ENCODE measurements around the gene STPG4.
A peak's percentile ranks its signal among the peaks of the same experiment; 100 is the strongest.

The STPG4 gene

DNA sequence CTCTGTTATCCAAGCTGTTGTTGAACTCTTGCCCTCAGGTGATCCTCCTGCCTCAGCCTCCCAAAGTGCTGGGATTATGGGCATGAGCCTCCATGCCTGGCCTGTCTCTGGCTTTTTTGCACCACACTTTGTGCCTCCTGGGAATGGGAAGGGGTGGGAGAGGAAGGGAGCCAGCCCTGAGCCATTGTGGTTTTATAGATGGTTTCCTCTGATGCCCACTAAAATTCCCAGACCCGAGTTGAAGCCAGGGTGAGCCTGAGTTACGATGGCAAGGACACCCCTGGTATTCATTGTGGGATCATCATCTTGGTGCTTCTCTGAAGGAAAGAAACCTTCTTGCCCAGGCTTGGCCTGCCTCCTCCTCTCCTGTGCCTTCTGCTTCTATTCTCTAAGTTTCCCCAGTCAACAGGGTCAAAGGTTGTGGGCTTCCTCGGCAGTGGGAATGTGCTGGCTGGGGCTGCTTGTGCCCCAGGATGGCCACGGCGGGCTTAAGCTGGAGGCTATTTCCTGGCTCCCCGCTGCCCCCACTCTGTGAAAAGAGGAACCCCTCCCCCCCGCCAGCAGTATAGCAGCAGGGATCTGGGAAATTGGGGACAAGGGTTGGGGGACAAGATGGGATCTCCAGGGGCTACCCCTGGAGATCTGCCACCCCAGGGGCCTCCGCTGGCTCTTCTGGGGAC, 106.2 kb downstream of the STPG4 start:
- no peaks in the 10 kb centered on the region for H3K27me3 Mint-ChIP-seq
- peak overlapping the region; percentile 62 for H3K27ac Mint-ChIP-seq
- H3K36me3 Mint-ChIP-seq (ENCODE audit: low read depth): peaks cover 100% of the 10 kb centered on the region
- no peaks in the 10 kb centered on the region for H3K9me3 Mint-ChIP-seq
- no peak overlapping the region for H3K4me3 Mint-ChIP-seq
- intact Hi-C loops (cut with micrococcal nuclease): no loop called here
- peaks cover 78% of the 10 kb centered on the region for H3K4me1 Mint-ChIP-seq (ENCODE audit: low read depth)

- no peak overlapping the region for H3K4me3 Mint-ChIP-seq
These were observed 108.8 kb downstream of the STPG4 start for GRCh38 chr2:47046271-47046670.

GRCh38 chr2:47043891-47044239, 111.2 kb downstream of the STPG4 start:
- H3K9me3 Mint-ChIP-seq: no peaks in the 10 kb centered on the region
- peak overlapping the region; percentile 74 for H3K27ac Mint-ChIP-seq
- no peak overlapping the region for H3K4me3 Mint-ChIP-seq
- no peaks in the 10 kb centered on the region for H3K27me3 Mint-ChIP-seq
- peaks cover 100% of the 10 kb centered on the region for H3K36me3 Mint-ChIP-seq (ENCODE audit: low read depth)
- intact Hi-C loops (cut with micrococcal nuclease): no loop called here
- H3K4me1 Mint-ChIP-seq (ENCODE audit: low read depth): peaks cover 76% of the 10 kb centered on the region

More at GRCh38 chr2:47046271-47046670, 108.8 kb downstream of the STPG4 start:
- peak overlapping the region; percentile 40 for H3K27ac Mint-ChIP-seq
- H3K9me3 Mint-ChIP-seq: no peaks in the 10 kb centered on the region
- H3K27me3 Mint-ChIP-seq: no peaks in the 10 kb centered on the region
- intact Hi-C loops (cut with micrococcal nuclease): no loop called here
- H3K4me1 Mint-ChIP-seq (ENCODE audit: low read depth): peaks cover 65% of the 10 kb centered on the region
- peaks cover 100% of the 10 kb centered on the region for H3K36me3 Mint-ChIP-seq (ENCODE audit: low read depth)

GRCh38 chr2:47043142-47043890, 111.8 kb downstream of the STPG4 start:
- H3K36me3 Mint-ChIP-seq (ENCODE audit: low read depth): peaks cover 100% of the 10 kb centered on the region
- no peaks in the 10 kb centered on the region for H3K9me3 Mint-ChIP-seq
- peaks cover 76% of the 10 kb centered on the region for H3K4me1 Mint-ChIP-seq (ENCODE audit: low read depth)
- H3K4me3 Mint-ChIP-seq: no peak overlapping the region
- H3K27me3 Mint-ChIP-seq: no peaks in the 10 kb centered on the region
- H3K27ac Mint-ChIP-seq: peak overlapping the region; percentile 74
- intact Hi-C loops (cut with micrococcal nuclease): no loop called here

- peak overlapping the region; percentile 74 for H3K27ac Mint-ChIP-seq
These were observed 113.0 kb downstream of the STPG4 start for GRCh38 chr2:47041891-47042684.

GRCh38 chr2:47041063-47041462, 114.0 kb downstream of the STPG4 start:
- Mint-ChIP-seq H3K4me1 (ENCODE audit: low read depth) (peaks cover 77% of the 10 kb centered on the region), H3K27me3 (no peaks in the 10 kb centered on the region), H3K27ac (peak overlapping the region; percentile 35), H3K4me3 (no peak overlapping the region), H3K36me3 (ENCODE audit: low read depth) (peaks cover 100% of the 10 kb centered on the region), H3K9me3 (no peaks in the 10 kb centered on the region)
- intact Hi-C loops (cut with micrococcal nuclease): no loop called here

More at GRCh38 chr2:47041891-47042684, 113.0 kb downstream of the STPG4 start:
- intact Hi-C loops (cut with micrococcal nuclease): no loop called here
- peaks cover 100% of the 10 kb centered on the region for H3K36me3 Mint-ChIP-seq (ENCODE audit: low read depth)
- no peak overlapping the region for H3K4me3 Mint-ChIP-seq
- H3K27me3 Mint-ChIP-seq: no peaks in the 10 kb centered on the region
- no peaks in the 10 kb centered on the region for H3K9me3 Mint-ChIP-seq
- peaks cover 72% of the 10 kb centered on the region for H3K4me1 Mint-ChIP-seq (ENCODE audit: low read depth)

GRCh38 chr2:47040651-47041050, 114.5 kb downstream of the STPG4 start:
- Mint-ChIP-seq H3K27me3 (no peaks in the 10 kb centered on the region), H3K4me3 (no peak overlapping the region), H3K36me3 (ENCODE audit: low read depth) (peaks cover 100% of the 10 kb centered on the region), H3K4me1 (ENCODE audit: low read depth) (peaks cover 77% of the 10 kb centered on the region), H3K27ac (peak overlapping the region; percentile 35), H3K9me3 (no peaks in the 10 kb centered on the region)
- intact Hi-C loops (cut with micrococcal nuclease): no loop called here

- no peaks in the 10 kb centered on the region for H3K27me3 Mint-ChIP-seq
- H3K9me3 Mint-ChIP-seq: no peaks in the 10 kb centered on the region
- no peak overlapping the region for H3K4me3 Mint-ChIP-seq
- intact Hi-C loops (cut with micrococcal nuclease): no loop called here
- H3K36me3 Mint-ChIP-seq (ENCODE audit: low read depth): peaks cover 100% of the 10 kb centered on the region
- peak overlapping the region; percentile 81 for H3K27ac Mint-ChIP-seq
- peaks cover 81% of the 10 kb centered on the region for H3K4me1 Mint-ChIP-seq (ENCODE audit: low read depth)
These were observed 115.1 kb downstream of the STPG4 start for GRCh38 chr2:47039913-47040562.

- H3K4me1 Mint-ChIP-seq (ENCODE audit: low read depth): peaks cover 81% of the 10 kb centered on the region
- no peak overlapping the region for H3K4me3 Mint-ChIP-seq
- peaks cover 100% of the 10 kb centered on the region for H3K36me3 Mint-ChIP-seq (ENCODE audit: low read depth)
- H3K27ac Mint-ChIP-seq: peak overlapping the region; percentile 81
- H3K9me3 Mint-ChIP-seq: no peaks in the 10 kb centered on the region
- intact Hi-C loops (cut with micrococcal nuclease): no loop called here
- no peaks in the 10 kb centered on the region for H3K27me3 Mint-ChIP-seq
These were observed 115.6 kb downstream of the STPG4 start for GRCh38 chr2:47039489-47039870.

- Mint-ChIP-seq H3K4me1 (ENCODE audit: low read depth) (peaks cover 81% of the 10 kb centered on the region), H3K36me3 (ENCODE audit: low read depth) (peaks cover 100% of the 10 kb centered on the region), H3K27me3 (no peaks in the 10 kb centered on the region), H3K27ac (peak overlapping the region; percentile 81), H3K9me3 (no peaks in the 10 kb centered on the region), H3K4me3 (peak overlapping the region; percentile 42)
- intact Hi-C loops (cut with micrococcal nuclease): no loop called here
These were observed 116.2 kb downstream of the STPG4 start for GRCh38 chr2:47038656-47039488.

DNA sequence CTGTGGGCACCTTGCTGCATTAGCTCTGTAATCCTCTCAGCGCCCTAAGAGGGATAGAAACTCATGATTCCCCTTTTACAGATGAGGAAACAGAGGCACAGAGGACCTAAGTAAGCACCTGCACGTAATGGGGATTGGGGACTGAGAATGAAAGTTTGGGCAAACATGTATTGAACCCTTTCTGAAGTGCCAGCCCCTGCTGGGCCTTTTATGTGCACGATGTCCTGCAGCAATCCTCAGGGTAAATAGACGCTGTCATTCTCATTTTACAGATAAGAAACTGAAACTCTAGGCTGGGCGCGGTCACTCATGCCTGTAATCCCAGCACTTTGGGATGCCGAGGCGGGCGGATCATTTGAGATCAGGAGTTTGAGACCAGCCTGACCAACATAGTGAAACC, 117.4 kb downstream of the STPG4 start:
- intact Hi-C loops (cut with micrococcal nuclease): no loop called here
- peak overlapping the region; percentile 94 for H3K27ac Mint-ChIP-seq
- H3K27me3 Mint-ChIP-seq: no peaks in the 10 kb centered on the region
- peaks cover 81% of the 10 kb centered on the region for H3K4me1 Mint-ChIP-seq (ENCODE audit: low read depth)
- H3K36me3 Mint-ChIP-seq (ENCODE audit: low read depth): peaks cover 100% of the 10 kb centered on the region
- no peaks in the 10 kb centered on the region for H3K9me3 Mint-ChIP-seq
- no peak overlapping the region for H3K4me3 Mint-ChIP-seq
